Loucy (cell line): ENCODE data around the gene AATK.

Experiments
- CTCF ChIP-seq: fragments of 200-600 bp; sonication (generic); conservative IDR thresholded peaks from 2 replicates; pipeline ENCODE4 v1.5.1; 2014; ENCODE audit warnings: mild to moderate bottlenecking, antibody characterized with exemption, low read length
- EZH2phosphoT487 ChIP-seq: fragments of 200-600 bp; IDR thresholded peaks from 2 replicates; pipeline ENCODE4 v1.6.1; 2018; ENCODE audit warnings: antibody characterized with exemption, mild to moderate bottlenecking, moderate library complexity, borderline replicate concordance

GRCh38 chr17:81176666-81177065, 10.6 kb upstream of the AATK start:
- TF ChIP-seq CTCF (no peak), EZH2phosphoT487 (no peak)
